GM21717 (cell line): ENCODE data around the gene CDCA7.
"Not testable (repeated sequence)": the region's sequence is repeated elsewhere in the genome, so short reads cannot be mapped to it uniquely, and the experiment has no call there.

Experiments
- ATAC-seq: cut with Tn5 transposase; IDR thresholded peaks from one replicate; pipeline ENCODE4 v1.9.1; 2021; ENCODE audit warnings: mild to moderate bottlenecking, moderate library complexity; ENCODE audit not compliant: unreplicated experiment

Gene CDCA7

DNA sequence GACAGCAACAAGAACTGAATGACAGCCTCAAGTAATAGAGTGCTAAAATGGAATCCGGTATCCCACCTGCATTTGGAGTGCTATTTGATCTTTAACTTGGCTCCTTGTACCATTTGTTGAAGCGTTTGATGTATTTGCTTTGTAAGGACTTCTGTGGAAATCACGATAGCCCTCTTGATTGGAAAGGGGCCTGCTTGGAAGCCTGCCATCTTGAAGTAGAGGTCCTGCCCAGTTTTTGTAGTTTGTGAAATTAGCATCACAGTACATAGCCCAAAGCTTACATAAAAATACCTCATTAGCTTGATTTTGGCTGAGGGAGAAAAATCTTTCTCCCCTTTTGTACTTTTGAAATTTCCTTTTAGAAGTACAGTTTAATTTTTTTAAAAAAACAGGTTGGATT lies 2.7 kb downstream of the CDCA7 start:
- ATAC-seq, result no peak

DNA sequence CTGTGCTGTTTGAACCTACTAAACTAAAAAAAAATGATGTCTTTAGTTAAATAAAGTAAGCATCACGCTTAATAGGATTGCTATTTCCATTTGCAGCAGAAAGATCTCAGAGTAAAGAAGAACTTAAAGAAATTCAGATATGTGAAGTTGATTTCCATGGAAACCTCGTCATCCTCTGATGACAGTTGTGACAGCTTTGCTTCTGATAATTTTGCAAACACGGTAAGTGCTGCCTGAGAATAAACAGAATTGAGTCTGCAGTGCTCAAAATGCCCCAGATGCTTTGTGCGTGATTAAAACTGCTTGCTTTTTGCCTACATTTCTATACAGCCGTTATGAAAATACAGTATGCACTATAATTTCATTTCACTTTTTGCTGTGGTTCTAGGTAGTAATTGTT lies 3.9 kb downstream of the CDCA7 start:
- ATAC-seq, result no peak

DNA sequence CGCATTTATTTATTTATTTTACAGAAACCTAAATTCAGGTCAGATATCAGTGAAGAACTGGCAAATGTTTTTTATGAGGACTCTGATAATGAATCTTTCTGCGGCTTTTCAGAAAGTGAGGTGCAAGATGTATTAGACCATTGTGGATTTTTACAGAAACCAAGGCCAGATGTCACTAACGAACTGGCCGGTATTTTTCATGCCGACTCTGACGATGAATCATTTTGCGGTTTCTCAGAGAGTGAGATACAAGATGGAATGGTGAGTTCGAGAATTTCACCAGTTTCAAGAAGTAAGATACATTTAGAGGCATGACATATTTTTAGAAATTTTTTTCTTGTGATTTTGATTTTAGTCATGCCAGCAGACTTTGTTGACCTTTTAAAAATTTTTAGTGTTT lies 4.6 kb downstream of the CDCA7 start:
- ATAC-seq, result no peak

DNA sequence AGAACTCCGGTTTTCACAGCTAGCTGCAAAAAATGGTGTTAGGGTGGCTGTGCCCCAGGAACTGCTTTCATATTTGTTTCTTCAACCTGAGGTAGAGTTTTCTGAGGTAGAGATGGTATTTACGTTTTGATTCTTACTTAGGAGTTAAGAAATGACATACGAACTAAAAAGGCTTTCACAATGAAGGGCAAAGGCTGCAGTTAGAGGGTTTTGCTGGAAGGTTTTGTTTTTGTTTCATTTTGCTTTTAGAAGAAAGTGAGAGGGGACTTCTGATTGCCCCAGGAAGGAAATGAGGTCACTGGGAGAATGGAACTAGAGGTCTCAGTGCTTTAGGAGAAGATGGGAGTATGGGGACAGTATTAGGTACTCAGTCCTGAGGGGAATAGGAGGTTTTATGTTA lies 15.5 kb downstream of the CDCA7 start:
- ATAC-seq, result no peak

DNA sequence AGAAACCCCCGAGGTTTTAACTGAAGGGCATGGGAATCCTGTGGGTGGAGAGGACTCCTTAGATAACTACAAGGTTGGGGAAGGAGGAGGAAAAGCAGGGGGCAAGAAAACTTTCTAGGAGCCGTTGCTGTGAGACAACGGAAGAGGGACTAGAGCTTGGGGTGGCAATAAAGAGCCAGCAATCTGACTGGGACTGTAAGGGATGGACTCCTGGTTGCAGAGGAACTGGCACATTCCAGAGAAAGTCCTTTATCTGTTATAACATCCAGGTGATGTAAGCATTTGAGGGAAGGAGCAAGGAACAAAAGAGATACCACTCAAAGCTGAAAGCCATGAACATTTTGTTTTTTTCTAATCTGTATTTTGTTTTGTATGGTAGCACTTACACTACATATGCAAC lies 16.4 kb downstream of the CDCA7 start:
- no peak for ATAC-seq

DNA sequence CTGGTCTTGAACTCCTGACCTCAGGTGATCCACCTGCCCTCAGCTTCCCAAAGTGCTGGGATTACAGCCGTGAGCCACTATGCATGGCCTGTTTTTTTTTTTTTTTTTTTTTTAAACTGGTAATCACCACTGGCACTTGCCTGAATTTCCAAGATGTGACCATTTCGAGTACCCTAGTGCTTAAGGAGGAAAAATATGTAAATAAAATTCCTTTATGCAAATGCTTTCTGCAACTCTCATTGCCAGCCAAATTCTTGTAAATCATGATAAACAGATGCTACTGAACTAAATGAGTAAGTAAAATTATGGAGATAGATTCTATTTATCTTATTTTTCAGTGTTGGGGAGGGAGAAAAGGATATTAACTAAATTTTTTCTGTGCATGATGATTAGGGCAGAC lies 18.6 kb downstream of the CDCA7 start:
- ATAC-seq, result no peak

DNA sequence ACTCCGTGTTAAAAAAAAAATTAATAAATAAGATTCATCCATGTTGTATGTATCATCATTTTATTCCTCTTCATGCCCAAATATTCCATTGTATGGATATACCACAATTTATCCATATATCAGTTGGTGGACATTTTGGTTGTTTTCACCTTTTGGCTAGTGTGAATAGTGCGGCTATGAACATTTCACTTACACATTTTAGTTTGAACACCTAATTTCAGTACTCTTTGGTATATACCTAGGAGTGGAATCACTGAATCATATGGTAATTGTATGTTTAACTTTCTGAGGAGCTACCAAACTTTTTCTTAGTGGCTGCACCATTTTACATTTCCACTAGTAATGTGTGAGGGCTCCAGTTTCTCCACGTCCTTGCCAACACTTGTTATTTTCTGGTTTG lies 20.0 kb downstream of the CDCA7 start:
- ATAC-seq, result no peak

DNA sequence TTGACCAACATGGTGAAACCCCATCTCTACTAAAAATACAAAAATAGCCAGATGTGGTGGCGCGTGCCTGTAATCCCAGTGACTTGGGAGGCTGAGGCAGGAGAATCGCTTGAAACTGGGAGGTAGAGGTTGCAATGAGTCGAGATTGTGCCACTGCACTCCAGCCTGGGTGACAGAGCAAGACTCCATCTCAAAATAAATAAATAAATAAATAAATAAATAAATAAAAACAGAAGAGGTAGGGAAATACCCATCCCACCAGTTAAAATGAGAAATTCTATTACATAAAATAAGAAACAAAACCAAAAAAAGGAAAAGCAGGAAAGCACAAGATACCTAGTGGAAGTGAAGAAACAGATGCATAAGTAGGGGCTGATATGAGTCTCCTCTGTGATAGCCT lies 30.9 kb downstream of the CDCA7 start:
- ATAC-seq, result not testable (repeated sequence)

DNA sequence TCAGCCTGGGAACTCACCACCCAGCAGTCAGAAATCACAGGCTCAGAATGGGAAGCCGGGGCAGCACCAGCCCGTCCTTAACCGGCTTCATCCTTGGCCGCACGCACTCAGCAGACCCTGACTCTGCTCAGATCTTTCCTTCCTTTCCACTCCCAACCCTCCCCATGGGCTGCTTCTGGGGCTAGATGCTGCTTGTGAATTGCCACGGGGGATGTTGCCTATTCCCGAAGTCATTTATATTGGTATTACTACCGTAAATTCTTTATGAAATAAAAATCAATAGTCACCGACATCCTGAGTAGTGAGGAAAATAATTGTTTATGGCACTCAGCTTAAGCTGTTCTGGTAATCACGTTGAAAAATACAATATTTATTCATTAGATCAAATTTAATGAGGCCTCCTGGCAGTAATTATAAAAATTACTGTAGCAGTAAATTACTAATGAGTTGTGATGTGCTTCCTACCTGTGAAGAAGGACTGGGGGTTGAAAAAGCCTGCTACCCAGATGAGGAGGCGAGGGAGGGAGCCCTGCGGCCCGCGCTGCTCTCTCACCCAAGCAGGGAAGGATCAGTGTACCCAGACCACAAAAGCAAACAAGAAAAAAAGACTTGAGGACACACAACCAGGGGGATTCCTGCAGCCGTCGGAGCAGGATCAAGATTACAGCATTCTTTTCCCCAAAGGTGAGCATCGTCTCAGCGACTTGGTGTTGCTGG lies 31.5 kb downstream of the CDCA7 start:
- no peak for ATAC-seq

DNA sequence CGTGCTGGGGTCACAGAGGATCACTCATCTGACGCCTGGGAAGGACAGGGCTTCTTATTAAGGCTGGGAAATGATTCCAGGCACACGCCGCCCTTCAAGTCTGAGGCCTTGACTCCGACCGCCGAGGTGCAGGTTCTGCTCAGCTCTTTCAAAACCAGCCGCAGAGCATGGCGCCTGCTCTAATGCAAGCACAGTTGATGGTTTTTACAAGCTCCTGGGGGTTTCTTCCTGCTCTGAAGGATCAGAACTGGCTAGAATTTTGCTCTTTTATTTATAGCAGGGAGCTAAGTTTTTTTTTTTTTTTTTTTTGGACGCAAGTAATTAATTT lies 32.0 kb downstream of the CDCA7 start:
- no peak for ATAC-seq

DNA sequence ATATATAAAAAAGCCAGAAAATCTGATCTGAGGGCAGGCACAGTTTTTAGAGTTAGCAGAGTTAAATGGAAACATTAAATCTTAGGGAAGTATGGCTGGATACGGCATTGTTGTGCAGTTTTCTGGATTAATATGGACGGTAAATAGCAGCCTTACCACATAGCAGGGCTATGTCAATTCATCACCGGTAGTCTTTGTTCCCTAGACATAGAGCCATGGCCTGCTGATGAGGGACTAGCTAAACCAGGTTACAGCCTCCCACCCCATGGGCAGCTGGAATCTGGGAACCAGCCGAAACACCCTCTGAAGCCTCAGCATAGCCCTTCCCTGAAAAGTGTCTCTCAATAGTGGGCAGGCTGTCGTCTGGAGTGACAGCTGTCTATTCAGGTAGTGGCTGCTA lies 32.4 kb downstream of the CDCA7 start:
- no peak for ATAC-seq

DNA sequence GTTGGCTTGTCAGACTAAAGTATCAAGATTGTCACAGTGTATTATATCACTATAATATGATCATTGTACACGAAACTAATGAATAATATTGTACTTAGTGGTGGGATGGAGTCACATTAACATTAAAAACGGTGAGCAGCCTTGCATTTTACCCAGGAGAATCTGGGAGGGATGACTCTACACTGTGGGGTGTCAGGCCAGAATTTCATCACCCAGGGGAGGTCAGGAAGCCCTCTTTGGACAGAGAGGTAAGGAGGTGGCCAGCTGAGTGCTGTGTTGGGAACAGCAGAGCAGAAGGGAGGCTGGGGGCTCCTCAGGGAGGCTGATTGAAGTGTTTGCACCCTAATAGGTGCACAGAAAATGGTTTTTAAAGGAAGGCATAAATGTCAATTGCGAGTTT lies 33.0 kb downstream of the CDCA7 start:
- no peak for ATAC-seq

DNA sequence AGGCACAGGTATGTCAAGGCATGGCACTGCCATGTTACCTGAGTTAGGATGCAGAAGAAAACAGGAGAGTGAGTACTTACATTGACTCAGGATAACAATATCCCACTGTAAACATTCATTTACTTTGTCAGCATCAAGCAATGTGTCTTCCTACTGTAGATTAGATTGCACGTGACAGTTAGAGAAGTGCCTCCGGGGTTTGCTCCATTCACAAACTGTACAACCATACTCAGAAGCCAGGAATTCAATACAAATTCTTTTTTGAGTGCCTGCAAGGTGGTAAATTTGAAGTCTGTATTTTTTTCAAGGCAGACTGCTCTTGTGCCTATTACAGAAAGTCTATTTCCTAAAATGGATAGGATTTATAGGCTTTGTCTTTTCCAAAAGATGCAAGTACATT lies 34.1 kb downstream of the CDCA7 start:
- ATAC-seq, result no peak

DNA sequence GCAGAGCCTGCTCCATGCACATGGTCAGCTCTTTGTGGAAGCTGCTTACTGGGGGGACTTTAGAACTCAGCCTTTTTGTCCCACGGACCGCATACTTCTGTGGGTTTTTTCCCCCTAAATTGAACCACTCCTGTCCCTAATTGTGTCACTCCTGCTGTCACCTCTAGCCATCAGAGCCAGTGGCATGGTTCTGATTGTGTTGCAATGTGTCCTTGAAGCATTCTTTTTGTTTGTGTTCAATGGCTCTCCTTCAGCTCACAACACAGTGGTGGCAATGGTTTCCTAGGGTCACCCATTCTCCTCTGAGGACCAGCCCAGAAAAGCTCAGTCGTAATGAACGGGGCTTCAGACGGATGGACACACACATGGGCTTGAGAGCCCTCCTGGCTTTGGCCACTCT lies 35.4 kb downstream of the CDCA7 start:
- ATAC-seq, result no peak

DNA sequence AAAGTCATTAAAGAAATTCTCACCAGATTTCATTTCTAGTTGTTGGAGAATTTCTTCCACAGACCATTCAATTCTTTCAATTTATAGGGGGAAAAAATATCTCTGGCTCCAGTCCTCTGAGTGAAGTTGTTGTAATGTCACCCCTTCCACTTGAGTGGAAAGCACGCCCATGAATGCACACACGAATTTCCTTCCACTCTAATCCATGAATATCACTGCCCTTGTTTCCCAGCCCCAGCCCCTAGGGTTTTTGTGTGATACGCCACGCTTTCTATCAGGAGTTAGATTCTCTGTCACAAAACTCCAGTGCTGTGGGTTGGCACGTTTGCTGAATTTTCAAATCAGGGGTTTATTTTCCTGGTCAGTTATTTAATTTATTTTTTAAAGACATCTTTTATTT lies 38.1 kb downstream of the CDCA7 start:
- no peak for ATAC-seq

DNA sequence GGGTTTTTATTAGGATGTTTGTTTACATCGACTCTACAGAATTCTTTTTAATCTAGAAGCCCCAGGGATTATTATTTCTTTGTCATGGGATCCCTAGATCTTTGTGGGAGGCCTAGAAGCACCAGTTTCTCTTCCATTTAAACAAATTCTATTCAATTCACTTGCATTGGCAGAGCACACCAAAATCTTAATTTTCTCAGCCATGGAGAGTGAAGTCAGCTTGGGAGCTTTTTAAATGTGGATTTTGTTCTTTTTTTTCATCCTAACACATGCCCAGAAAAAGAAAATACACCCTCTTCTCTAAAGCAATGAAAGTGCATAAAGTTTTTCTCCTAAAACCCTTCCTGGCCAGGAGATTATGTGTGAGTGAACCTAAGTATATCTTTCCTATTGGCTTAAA lies 38.5 kb downstream of the CDCA7 start:
- no peak for ATAC-seq

DNA sequence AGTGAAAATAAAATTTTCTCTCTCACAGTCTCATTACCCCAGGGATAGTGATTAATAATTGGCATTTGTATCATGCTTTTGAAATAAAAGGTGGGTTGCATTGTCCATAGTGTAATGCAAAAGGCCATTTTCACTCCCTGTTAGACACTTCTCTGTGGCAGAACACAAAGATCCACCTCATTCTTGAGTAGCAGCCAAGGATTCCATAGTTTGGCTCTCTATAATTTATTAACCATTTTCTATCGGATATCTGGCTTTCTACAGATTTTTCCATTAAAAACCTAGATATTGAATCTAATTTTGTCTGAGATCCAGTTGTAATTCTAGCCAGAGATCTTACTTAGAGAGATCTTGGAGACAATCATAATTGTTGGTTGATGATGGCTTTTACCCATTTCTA lies 39.0 kb downstream of the CDCA7 start:
- no peak for ATAC-seq

DNA sequence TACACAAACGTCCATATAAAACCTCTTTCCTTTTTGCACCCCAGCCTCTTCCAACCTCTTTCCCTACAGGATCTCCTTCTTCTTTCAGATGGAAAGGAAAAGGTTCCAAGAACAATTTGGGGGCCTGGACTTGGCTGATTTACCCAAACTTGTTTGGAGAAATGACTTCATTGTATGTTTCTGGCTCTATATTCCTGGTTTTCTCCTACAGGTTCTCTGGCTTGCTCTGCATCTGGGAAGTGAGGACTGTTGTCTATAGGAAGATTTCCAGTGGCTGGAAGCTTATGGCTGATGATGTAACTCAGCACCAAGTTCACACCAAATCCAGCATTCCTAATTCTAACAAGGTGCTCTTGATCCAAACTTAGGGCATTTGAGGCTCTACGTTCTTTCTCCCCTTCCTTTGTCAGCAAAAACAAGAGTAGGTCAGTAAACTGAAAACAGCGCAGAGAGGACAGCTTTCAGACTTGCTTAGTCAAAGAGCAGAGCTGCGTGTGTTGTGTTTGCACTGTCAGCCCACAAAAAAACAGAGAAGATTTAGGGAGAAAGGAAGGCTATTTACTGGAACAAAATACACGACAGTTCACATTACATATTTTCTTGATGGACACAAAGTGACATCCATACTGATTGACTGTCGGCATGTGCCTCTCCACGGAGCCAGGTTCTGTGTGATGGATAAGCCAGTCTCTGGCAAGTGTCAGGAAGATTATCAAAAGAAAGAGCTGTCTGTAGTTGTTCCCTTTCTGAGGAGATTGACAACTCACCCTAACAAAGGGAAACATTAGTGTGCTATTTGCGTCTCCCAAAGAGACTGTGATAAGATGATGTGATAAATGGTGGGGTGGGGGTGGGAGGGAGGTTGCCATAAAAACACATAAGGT lies 39.7 kb downstream of the CDCA7 start:
- ATAC-seq, result no peak

DNA sequence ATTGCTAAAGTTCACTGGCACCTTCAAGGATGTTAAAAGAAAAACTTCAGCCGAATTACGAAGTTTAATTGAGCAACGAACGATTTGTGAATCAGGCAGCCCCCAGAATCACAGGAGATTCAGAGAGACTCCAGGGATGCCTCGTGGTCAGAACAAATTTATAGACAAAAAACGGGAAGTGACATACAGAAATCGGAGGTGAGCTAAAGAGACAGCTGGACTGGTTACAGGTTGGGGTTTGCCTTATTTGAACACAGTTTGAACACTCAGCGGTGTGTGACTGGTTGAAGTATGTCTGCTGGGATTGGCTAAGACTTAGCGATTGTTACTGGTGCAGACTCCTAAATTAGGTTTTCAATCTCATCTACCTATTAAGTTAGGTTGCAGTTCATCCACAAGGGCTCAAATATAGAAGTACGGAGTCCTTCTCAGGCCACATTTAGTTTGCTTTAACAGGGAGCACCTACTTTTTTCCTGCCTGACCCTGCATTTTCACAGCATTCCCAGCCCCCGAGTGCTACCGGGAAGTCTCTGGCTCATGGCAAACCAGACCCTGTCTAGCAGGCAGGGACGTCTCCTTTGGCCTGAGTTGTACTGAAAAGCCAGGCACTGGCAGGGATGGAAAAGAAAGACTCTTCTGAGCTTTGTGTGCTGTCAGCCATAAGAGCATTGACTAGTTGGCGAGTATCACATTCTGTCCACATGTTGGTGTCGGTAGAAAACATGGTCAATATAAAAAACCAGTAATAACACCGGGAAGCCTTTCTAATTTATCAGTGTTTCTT lies 41.1 kb downstream of the CDCA7 start:
- no peak for ATAC-seq

DNA sequence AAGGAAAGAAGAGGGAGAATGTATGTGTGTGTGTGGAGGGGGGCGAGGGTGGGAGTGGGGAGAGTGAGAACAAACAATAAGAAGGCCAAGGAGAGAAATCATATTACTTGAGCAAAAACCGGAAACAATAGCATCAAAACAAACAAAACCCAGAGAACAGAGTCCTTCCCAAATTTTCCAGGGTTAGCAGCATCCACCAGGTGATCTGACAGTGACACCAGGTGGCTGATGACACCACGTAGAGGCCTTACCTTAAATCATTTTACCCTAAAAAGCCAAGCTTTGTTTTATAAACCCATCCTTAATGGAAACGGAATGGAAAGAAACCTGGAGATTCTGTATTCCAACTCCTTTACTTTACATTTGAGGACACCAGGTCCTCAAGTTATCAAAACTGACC lies 42.9 kb downstream of the CDCA7 start:
- no peak for ATAC-seq

DNA sequence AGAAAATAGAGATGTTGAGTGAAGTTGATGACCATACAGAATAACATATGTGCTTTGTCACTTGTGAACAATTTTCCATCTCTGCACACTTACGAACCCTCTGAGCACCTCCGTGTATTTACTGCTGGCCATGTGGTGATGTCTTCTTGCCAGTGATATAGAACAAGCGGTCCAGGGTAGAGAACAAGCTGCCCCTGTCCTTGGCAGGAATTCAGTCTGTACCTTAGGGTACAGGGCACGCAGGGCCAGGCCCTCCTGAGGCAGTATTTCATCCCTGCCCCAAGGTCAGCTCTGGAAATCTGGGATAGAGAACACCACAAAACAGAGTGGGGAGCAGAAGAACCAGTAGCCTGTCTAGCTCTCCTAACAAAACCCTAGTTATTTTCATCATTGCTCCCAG lies 44.6 kb downstream of the CDCA7 start:
- no peak for ATAC-seq

DNA sequence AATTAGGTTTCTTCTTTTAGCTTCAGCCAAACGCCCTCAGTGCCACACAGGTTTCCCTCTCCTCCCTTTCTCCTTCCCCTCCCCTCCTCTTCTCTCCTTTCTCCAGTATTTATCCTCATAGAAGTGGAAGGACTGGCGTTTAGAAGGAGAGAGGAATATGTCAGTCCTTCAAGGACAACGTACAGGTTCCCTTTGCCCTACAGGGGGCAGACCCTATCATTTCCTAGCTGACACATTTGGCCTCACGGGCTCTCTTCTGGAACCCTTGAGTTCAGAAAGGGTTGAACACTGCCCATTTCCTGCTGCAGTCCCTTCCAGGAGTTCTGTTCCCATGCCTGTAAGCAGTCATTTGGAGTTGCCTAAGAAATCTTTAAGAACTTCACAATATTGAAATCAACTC lies 46.1 kb downstream of the CDCA7 start:
- no peak for ATAC-seq
